MCF 10A (cell line): ENCODE data around the gene NT5DC2. TPM values are rescaled to one million over a fixed set of nuclear protein-coding genes. Genes with fewer than 3 reads are reported as not detected.

Source experiments
- BruUV-seq: library from RNA; stranded (reverse); fragments of 400-500 nt; replicated peaks from 2 replicates; lab custom pipeline; 2021; lab: Mats Ljungman, UMichigan
- CTCF ChIA-PET: fragments of 300-600 bp; sonication (Branson Sonifier 250); formaldehyde crosslinking; extraction: SDS; loops from one replicate; lab custom pipeline; 2021; ENCODE audit warnings: antibody characterized with exemption, inconsistent platforms; lab: Yijun Ruan, JAX
- POLR2A ChIA-PET: fragments of 300-600, 350-650 bp; sonication (Branson Sonifier 250); formaldehyde crosslinking; extraction: SDS; loops from one replicate; lab custom pipeline; 2020; ENCODE audit warnings: antibody characterized with exemption, inconsistent platforms; lab: Yijun Ruan, JAX
- DNase-seq: peaks from one replicate; pipeline ENCODE4 v3.0.0-alpha.2; 2018; ENCODE audit not compliant: unreplicated experiment
- H3K27ac Mint-ChIP-seq: one replicate; pipeline ENCODE4 v1.8.0; 2022; ENCODE audit warnings: mild to moderate bottlenecking, low read depth, mixed read lengths; ENCODE audit not compliant: unreplicated experiment
- H3K27me3 Mint-ChIP-seq: one replicate; pipeline ENCODE4 v1.8.0; 2022; ENCODE audit warnings: mixed read lengths; ENCODE audit not compliant: insufficient read depth, unreplicated experiment
- H3K36me3 Mint-ChIP-seq: one replicate; pipeline ENCODE4 v1.8.0; 2022; ENCODE audit warnings: mild to moderate bottlenecking, moderate library complexity, mixed read lengths; ENCODE audit not compliant: insufficient read depth, unreplicated experiment
- H3K4me1 Mint-ChIP-seq: one replicate; pipeline ENCODE4 v1.8.0; 2022; ENCODE audit warnings: mixed read lengths; ENCODE audit not compliant: insufficient read depth, unreplicated experiment
- H3K4me3 Mint-ChIP-seq: one replicate; pipeline ENCODE4 v1.8.0; 2022; ENCODE audit warnings: mild to moderate bottlenecking, moderate library complexity, mixed read lengths; ENCODE audit not compliant: unreplicated experiment
- H3K9me3 Mint-ChIP-seq: one replicate; pipeline ENCODE4 v1.8.0; 2022; ENCODE audit warnings: mixed read lengths; ENCODE audit not compliant: unreplicated experiment
- intact Hi-C: fragments of 100-400 bp; cut with micrococcal nuclease; formaldehyde crosslinking; loops from 2 replicates; pipeline ENCODE4 v1.14.1; 2022
- total RNA-seq: library from RNA; stranded (reverse); gene quantifications from 2 replicates; pipeline ENCODE4 v1.2.3, GENCODE V29; 2022
- TF ChIP-seq, protein P1 (sequence below): fragments of 200-600 bp; IDR thresholded peaks from one replicate; pipeline ENCODE4 v1.8.0; 2022; ENCODE audit warnings: antibody characterized with exemption, mild to moderate bottlenecking; ENCODE audit not compliant: unreplicated experiment

The NT5DC2 gene
- total RNA-seq, 1 experiment from 2014 or later, result 28.9 TPM

DNA sequence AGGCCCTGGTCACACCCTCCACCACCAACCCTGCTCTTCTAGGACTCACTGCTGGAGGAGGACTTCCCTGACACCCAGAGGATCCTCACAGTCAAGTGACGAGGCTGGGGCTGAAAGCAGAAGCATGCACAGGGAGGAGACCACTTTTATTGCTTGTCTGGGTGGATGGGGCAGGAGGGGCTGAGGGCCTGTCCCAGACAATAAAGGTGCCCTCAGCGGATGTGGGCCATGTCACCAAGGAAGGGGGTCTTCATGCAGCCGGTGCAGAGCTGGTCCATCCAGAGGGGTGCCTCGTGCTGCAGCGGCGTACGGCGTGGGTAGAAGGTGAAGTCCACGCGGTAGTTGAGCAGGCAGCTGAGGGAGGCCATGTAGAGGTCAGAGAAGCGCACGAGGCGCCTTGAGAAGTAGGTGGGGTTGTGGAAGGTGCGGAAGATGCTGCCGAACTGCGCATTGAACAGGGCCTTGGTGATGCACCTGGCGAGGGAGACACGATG lies 9.4 kb downstream of the NT5DC2 start:
- no TSS peak for BruUV-seq
- no peaks in the 10 kb centered on the region for H3K27me3 Mint-ChIP-seq
- TF ChIP-seq, protein P1, sequence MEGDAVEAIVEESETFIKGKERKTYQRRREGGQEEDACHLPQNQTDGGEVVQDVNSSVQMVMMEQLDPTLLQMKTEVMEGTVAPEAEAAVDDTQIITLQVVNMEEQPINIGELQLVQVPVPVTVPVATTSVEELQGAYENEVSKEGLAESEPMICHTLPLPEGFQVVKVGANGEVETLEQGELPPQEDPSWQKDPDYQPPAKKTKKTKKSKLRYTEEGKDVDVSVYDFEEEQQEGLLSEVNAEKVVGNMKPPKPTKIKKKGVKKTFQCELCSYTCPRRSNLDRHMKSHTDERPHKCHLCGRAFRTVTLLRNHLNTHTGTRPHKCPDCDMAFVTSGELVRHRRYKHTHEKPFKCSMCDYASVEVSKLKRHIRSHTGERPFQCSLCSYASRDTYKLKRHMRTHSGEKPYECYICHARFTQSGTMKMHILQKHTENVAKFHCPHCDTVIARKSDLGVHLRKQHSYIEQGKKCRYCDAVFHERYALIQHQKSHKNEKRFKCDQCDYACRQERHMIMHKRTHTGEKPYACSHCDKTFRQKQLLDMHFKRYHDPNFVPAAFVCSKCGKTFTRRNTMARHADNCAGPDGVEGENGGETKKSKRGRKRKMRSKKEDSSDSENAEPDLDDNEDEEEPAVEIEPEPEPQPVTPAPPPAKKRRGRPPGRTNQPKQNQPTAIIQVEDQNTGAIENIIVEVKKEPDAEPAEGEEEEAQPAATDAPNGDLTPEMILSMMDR, result no peak
- ChIA-PET CTCF (no interaction called here), POLR2A (no interaction called here)
- no peaks in the 10 kb centered on the region for H3K4me1 Mint-ChIP-seq
- no peaks in the 10 kb centered on the region for H3K9me3 Mint-ChIP-seq
- H3K4me3 Mint-ChIP-seq, result no peak overlapping the region
- intact Hi-C loops, result no loop called here
- H3K36me3 Mint-ChIP-seq, result no peaks in the 10 kb centered on the region
- no peak overlapping the region for H3K27ac Mint-ChIP-seq
- DNase-seq, result no peak

- TF ChIP-seq, protein P1, result no peak
- Mint-ChIP-seq H3K4me1 (no peaks in the 10 kb centered on the region), H3K27me3 (no peaks in the 10 kb centered on the region), H3K4me3 (no peak overlapping the region), H3K27ac (no peak overlapping the region), H3K36me3 (no peaks in the 10 kb centered on the region), H3K9me3 (no peaks in the 10 kb centered on the region)
- BruUV-seq, result no TSS peak
- ChIA-PET POLR2A (interaction anchor here (0.7 kb wide), 1 partner anchor 52 kb away, joined by 5 read pairs; no protein-coding TSS in a partner anchor), CTCF (interaction anchor here (0.7 kb wide), 1 partner anchor 272 kb away, joined by 3 read pairs; no protein-coding TSS in a partner anchor)
- no peak for DNase-seq
- intact Hi-C loops, result no loop called here
Measured at GRCh38 chr3:52523386-52524257, 10.0 kb downstream of the NT5DC2 start.

- ChIA-PET POLR2A (interaction anchor here (0.6 to 0.7 kb wide), 2 partner anchors 10 to 52 kb away, joined by 3 to 5 read pairs; no protein-coding TSS in a partner anchor), CTCF (interaction anchor here (0.7 kb wide), 1 partner anchor 273 kb away, joined by 3 read pairs; no protein-coding TSS in a partner anchor)
- no peaks in the 10 kb centered on the region for H3K36me3 Mint-ChIP-seq
- DNase-seq, result no peak
- no peak overlapping the region for H3K4me3 Mint-ChIP-seq
- no peaks in the 10 kb centered on the region for H3K27me3 Mint-ChIP-seq
- TF ChIP-seq, protein P1, result no peak
- H3K4me1 Mint-ChIP-seq, result no peaks in the 10 kb centered on the region
- no TSS peak for BruUV-seq
- H3K27ac Mint-ChIP-seq, result no peak overlapping the region
- intact Hi-C loops, result no loop called here
- H3K9me3 Mint-ChIP-seq, result no peaks in the 10 kb centered on the region
Measured at GRCh38 chr3:52522651-52523251, 10.9 kb downstream of the NT5DC2 start.
